Activated B cell treated with CpG ODN at 0.5 μM for 24 hours (primary cell): ENCODE results near the gene GGT6. TPM values are rescaled to one million over a fixed set of nuclear protein-coding genes. Genes with fewer than 3 reads are reported as not detected.

Source experiments
- ATAC-seq: fragments of 200-7000 bp; cut with Tn5 transposase; one replicate; pipeline ENCODE4 v1.10.0; 2021; ENCODE audit warnings: low read depth, mild to moderate bottlenecking, moderate library complexity
- CTCF ChIA-PET: fragments of 350-600 bp; sonication (Branson Sonifier 250); formaldehyde crosslinking; loops from one replicate; lab custom pipeline; 2021; ENCODE audit warnings: antibody characterized with exemption; lab: Charles Lee
- POLR2A ChIA-PET: fragments of 350-600 bp; sonication (Branson Sonifier 250); formaldehyde crosslinking; loops from one replicate; lab custom pipeline; 2021; ENCODE audit warnings: antibody characterized with exemption; lab: Charles Lee
- DNase-seq: peaks from one replicate; pipeline ENCODE4 v3.0.0; 2022
- H3K27ac Mint-ChIP-seq: one replicate; pipeline ENCODE4 v1.8.0; 2020; ENCODE audit warnings: mixed read lengths
- H3K27me3 Mint-ChIP-seq: one replicate; pipeline ENCODE4 v1.8.0; 2021; ENCODE audit warnings: mixed read lengths
- H3K36me3 Mint-ChIP-seq: one replicate; pipeline ENCODE4 v1.8.0; 2021; ENCODE audit warnings: low read depth, mixed read lengths
- H3K4me1 Mint-ChIP-seq: one replicate; pipeline ENCODE4 v1.8.0; 2021; ENCODE audit warnings: mixed read lengths
- H3K4me3 Mint-ChIP-seq: one replicate; pipeline ENCODE4 v1.8.0; 2020; ENCODE audit warnings: mild to moderate bottlenecking, mixed read lengths
- H3K9me3 Mint-ChIP-seq: one replicate; pipeline ENCODE4 v1.8.0; 2020; ENCODE audit warnings: mixed read lengths
- intact Hi-C: fragments of 100-400 bp; cut with micrococcal nuclease; formaldehyde crosslinking; loops from one replicate; pipeline ENCODE4 v1.15.1; 2024
- total RNA-seq: library from RNA; stranded (reverse); gene quantifications from 2 replicates; pipeline ENCODE4 v1.2.3, GENCODE V29; 2022
- TF ChIP-seq, protein P1 (sequence below): fragments of 200-600 bp; IDR thresholded peaks from one replicate; pipeline ENCODE4 v1.8.0; 2022; ENCODE audit warnings: antibody characterized with exemption, mild to moderate bottlenecking

The GGT6 gene
- total RNA-seq, 1 donor from 2014 or later = not detected

- Mint-ChIP-seq H3K36me3 (no peaks in the 10 kb centered on the region), H3K27ac (no peak overlapping the region), H3K27me3 (peaks cover 44% of the 10 kb centered on the region), H3K4me3 (peak overlapping the region; percentile 75), H3K4me1 (peaks cover 9% of the 10 kb centered on the region), H3K9me3 (no peaks in the 10 kb centered on the region)
- ATAC-seq (peak; percentile 65), DNase-seq (no peak)
- CTCF ChIA-PET = interaction anchor here (1.2 kb wide), 1 partner anchor 16 kb away, joined by 4 read pairs; no protein-coding TSS in a partner anchor
- intact Hi-C loops = no loop called here
- TF ChIP-seq, protein P1, sequence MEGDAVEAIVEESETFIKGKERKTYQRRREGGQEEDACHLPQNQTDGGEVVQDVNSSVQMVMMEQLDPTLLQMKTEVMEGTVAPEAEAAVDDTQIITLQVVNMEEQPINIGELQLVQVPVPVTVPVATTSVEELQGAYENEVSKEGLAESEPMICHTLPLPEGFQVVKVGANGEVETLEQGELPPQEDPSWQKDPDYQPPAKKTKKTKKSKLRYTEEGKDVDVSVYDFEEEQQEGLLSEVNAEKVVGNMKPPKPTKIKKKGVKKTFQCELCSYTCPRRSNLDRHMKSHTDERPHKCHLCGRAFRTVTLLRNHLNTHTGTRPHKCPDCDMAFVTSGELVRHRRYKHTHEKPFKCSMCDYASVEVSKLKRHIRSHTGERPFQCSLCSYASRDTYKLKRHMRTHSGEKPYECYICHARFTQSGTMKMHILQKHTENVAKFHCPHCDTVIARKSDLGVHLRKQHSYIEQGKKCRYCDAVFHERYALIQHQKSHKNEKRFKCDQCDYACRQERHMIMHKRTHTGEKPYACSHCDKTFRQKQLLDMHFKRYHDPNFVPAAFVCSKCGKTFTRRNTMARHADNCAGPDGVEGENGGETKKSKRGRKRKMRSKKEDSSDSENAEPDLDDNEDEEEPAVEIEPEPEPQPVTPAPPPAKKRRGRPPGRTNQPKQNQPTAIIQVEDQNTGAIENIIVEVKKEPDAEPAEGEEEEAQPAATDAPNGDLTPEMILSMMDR = no peak
- POLR2A ChIA-PET = interaction anchor here (1.0 kb wide), 1 partner anchor 223 kb away, joined by 3 read pairs; the partner anchor contains the start of gene PLD2
Measured at GRCh38 chr17:4583782-4584100, 23.4 kb upstream of the GGT6 start.

DNA sequence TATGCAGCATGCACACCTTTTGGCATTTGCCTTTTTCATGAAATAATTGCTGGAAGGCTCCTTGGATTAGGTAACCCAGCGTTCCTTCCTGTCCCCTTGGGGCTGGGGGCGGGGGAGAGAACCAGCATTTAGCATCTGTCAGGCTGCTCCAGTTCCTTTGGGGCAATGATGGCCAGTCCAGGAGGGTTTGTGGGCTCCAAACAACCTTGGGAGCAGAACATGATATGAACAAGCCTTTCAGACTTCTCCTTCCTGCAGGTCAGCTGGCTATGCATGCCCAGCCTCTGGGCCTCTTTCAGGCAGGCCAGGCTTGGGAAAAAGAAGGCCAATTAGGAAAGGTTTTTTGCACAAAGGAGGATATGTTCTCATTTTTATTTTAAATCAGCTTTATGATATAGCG is 22.8 kb upstream of the GGT6 start:
- Mint-ChIP-seq H3K4me3 (no peak overlapping the region), H3K36me3 (no peaks in the 10 kb centered on the region), H3K27me3 (peaks cover 44% of the 10 kb centered on the region), H3K9me3 (no peaks in the 10 kb centered on the region), H3K4me1 (peaks cover 9% of the 10 kb centered on the region), H3K27ac (no peak overlapping the region)
- intact Hi-C loops = no loop called here
- CTCF ChIA-PET = no interaction called here
- ATAC-seq = no peak
- POLR2A ChIA-PET = no interaction called here
- TF ChIP-seq, protein P1 = no peak
- DNase-seq = no peak

DNA sequence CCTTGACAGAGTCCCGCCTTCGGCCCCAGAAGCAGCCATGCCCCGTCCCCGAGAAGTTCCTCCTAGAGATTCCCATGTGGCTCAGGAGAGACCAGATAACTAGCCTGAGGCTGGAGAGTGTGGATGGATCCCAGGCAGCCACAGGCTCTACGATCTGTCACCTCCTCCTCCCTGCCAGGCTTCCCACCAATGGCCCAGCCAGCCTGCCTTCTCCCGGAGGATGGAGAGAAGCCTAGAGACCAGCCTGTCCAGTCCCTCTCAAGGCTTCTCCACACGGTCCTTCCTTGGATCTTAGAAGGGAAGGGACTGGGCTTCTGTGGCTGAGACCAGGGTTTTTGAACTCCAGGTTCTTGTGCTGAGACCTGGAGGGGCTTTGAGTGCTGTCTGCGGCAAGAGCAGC is 22.3 kb upstream of the GGT6 start:
- DNase-seq = no peak
- Mint-ChIP-seq H3K4me1 (peaks cover 9% of the 10 kb centered on the region), H3K36me3 (no peaks in the 10 kb centered on the region), H3K9me3 (no peaks in the 10 kb centered on the region), H3K27me3 (peaks cover 44% of the 10 kb centered on the region), H3K27ac (no peak overlapping the region), H3K4me3 (no peak overlapping the region)
- no peak for ATAC-seq
- intact Hi-C loops = no loop called here
- CTCF ChIA-PET = no interaction called here
- POLR2A ChIA-PET = no interaction called here
- TF ChIP-seq, protein P1 = no peak

DNA sequence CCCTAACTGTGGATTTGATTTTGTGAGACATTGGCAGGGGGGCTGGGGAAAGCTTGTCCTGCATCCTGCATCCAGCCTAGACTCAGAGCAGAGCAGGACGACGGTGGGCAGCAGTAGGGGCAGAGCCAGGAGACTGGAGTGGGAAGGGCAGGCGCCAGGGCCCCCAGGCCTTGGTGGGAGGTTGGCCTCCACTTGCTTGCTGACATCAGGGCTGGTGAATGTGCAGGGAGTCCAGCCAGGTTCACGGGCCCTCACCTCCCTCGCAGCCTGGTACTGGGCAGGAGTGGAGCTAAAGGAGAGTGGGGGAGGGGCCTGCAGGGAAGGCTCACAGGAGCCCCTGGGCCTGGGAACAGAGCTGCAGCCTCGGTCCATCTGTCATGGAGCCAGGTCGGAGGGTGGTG is 21.7 kb upstream of the GGT6 start:
- Mint-ChIP-seq H3K27me3 (peaks cover 44% of the 10 kb centered on the region), H3K27ac (no peak overlapping the region), H3K9me3 (no peaks in the 10 kb centered on the region), H3K4me3 (no peak overlapping the region), H3K4me1 (peaks cover 9% of the 10 kb centered on the region), H3K36me3 (no peaks in the 10 kb centered on the region)
- TF ChIP-seq, protein P1 = no peak
- ChIA-PET POLR2A (no interaction called here), CTCF (no interaction called here)
- DNase-seq (no peak), ATAC-seq (no peak)
- intact Hi-C loops = no loop called here

DNA sequence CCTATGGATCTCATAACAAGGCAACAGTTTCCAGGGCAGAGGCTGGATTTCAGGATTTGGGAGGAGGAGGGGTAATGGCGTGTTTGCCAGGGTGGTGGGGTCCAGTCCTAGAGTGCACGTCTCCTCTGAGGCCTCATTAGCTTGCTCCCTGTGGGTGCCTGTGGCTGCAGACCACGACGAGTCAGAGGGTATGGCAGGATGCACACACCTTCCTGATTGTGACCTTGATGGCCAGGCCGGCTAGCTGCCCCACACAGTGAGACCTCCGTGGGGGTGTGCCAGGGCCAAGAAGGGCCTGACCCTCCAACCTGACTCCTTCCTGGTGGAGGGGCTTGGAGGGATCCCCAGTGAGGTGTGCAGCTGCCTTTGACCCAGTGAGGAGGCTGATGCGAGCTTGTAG is 19.9 kb upstream of the GGT6 start:
- no peak for ATAC-seq
- POLR2A ChIA-PET = no interaction called here
- no peaks in the 10 kb centered on the region for H3K36me3 Mint-ChIP-seq
- H3K27me3 Mint-ChIP-seq = peaks cover 30% of the 10 kb centered on the region
- DNase-seq = no peak
- TF ChIP-seq, protein P1 = no peak
- H3K27ac Mint-ChIP-seq = no peak overlapping the region
- H3K4me1 Mint-ChIP-seq = peaks cover 9% of the 10 kb centered on the region
- CTCF ChIA-PET = no interaction called here
- no peaks in the 10 kb centered on the region for H3K9me3 Mint-ChIP-seq
- H3K4me3 Mint-ChIP-seq = no peak overlapping the region
- intact Hi-C loops = no loop called here
